GM10248 (cell line): Measurements from ENCODE around the gene FAM117B.

Experiments used
- CTCF ChIA-PET: fragments of 300-600 bp; sonication (Branson Sonifier 250); formaldehyde crosslinking; extraction: SDS; loops from one replicate; lab custom pipeline; 2021; ENCODE audit warnings: antibody characterized with exemption; lab: Yijun Ruan, JAX
- POLR2A ChIA-PET: fragments of 350-650 bp; sonication (Branson Sonifier 250); formaldehyde crosslinking; extraction: SDS; loops from one replicate; lab custom pipeline; 2020; ENCODE audit warnings: antibody characterized with exemption; lab: Yijun Ruan, JAX
- DNase-seq: peaks from one replicate; pipeline ENCODE4 v3.0.0; 2012; ENCODE audit errors: extremely low spot score
- TF ChIP-seq, protein P1 (sequence below): IDR thresholded peaks from 2 replicates; pipeline ENCODE4 v1.5.1; 2012; ENCODE audit warnings: mild to moderate bottlenecking, low read depth; ENCODE audit errors: extremely low read depth, missing control alignments, control extremely low read depth

Gene FAM117B

GRCh38 chr2:202736826-202737225, 102.1 kb downstream of the FAM117B start:
- DNase-seq = no peak
- ChIA-PET CTCF (no interaction called here), POLR2A (no interaction called here)
- TF ChIP-seq, protein P1, sequence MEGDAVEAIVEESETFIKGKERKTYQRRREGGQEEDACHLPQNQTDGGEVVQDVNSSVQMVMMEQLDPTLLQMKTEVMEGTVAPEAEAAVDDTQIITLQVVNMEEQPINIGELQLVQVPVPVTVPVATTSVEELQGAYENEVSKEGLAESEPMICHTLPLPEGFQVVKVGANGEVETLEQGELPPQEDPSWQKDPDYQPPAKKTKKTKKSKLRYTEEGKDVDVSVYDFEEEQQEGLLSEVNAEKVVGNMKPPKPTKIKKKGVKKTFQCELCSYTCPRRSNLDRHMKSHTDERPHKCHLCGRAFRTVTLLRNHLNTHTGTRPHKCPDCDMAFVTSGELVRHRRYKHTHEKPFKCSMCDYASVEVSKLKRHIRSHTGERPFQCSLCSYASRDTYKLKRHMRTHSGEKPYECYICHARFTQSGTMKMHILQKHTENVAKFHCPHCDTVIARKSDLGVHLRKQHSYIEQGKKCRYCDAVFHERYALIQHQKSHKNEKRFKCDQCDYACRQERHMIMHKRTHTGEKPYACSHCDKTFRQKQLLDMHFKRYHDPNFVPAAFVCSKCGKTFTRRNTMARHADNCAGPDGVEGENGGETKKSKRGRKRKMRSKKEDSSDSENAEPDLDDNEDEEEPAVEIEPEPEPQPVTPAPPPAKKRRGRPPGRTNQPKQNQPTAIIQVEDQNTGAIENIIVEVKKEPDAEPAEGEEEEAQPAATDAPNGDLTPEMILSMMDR = no peak

DNA sequence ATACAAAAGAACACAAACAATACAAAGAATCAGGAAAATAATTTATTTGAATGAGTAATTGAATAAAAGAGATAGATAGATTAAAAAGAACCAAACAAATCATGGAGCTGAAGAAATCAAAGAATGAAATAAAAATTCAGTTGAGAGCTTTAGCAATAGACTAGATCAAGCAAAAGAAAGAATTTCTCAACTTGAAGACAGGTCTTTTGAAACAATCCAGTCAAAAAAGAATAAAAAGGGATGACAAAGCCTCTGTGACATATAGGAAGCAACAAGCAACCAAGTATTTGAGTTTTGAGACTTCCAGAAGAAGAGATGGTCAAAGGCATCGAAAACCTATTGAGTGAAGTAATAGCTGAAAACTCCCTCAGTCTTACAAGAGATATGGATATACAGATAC, 108.8 kb downstream of the FAM117B start:
- no peak for DNase-seq
- CTCF ChIA-PET = interaction anchor here (1.1 to 1.8 kb wide), 2 partner anchors 9 to 22 kb away, joined by 3 to 7 read pairs; no protein-coding TSS in a partner anchor
- TF ChIP-seq, protein P1 = no peak
- POLR2A ChIA-PET = no interaction called here

DNA sequence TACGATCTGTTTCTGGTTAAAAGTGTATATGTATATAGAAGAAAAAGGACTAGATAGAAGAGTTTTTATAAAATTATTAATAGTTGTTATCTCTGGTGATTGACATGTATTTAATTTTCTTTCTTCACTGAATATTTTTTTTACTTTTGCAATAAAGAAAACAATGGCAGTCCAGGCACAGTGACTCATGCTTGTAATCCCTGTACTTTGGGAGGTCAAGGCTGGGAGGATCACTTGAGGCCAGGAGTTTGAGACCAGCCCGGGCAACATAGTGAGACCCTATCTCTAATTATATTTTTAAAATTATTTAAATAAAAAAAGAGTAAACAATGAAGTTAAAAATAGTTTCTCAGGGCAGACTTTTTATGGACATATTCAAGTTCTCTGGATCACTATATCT, 114.7 kb downstream of the FAM117B start:
- TF ChIP-seq, protein P1 = no peak
- DNase-seq = no peak
- ChIA-PET POLR2A (no interaction called here), CTCF (interaction anchor here (2.0 kb wide), 1 partner anchor 21 kb away, joined by 4 read pairs; no protein-coding TSS in a partner anchor)

DNA sequence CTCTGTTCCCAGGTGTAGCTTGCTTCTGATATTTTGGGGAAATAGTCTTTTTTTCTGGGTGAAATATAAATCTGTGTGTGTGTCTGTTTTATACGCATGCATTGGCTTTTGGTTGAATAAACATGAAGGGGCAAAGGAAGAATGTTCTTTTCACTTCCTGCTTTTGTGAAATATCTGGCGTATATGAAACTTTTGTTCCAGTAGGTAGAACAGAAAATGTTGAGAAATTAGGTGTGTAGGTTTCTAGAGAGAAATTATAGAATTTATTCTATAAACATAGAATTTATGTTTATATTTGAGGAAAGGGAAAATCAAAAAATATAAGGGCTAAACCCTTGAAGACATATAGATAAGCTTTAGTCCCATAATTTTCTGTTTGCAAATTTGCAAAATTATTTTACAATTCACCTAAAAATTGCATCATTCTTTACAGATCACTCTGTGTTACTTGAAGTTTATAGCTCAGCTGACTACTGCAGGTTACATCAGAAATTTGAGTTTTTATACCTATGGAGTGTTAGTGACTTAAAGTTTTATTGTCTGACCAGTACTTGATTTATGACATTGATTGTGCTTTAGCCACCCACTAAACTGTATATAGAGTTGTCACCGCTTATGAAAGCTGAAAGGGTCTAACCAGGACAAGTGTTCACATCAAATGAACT, 116.1 kb downstream of the FAM117B start:
- POLR2A ChIA-PET = interaction anchor here (0.7 kb wide), 1 partner anchor 444 kb away, joined by 7 read pairs; no protein-coding TSS in a partner anchor
- DNase-seq = no peak
- CTCF ChIA-PET = interaction anchor here (1.5 to 2.0 kb wide), 2 partner anchors 12 to 19 kb away, joined by 3 to 4 read pairs; no protein-coding TSS in a partner anchor
- TF ChIP-seq, protein P1 = no peak

GRCh38 chr2:202752071-202752470, 117.3 kb downstream of the FAM117B start:
- TF ChIP-seq, protein P1 = no peak
- DNase-seq = no peak
- POLR2A ChIA-PET = no interaction called here
- CTCF ChIA-PET = interaction anchor here (1.3 to 1.5 kb wide), 3 partner anchors 13 to 33 kb away, joined by 3 to 4 read pairs (median 3); no protein-coding TSS in a partner anchor

DNA sequence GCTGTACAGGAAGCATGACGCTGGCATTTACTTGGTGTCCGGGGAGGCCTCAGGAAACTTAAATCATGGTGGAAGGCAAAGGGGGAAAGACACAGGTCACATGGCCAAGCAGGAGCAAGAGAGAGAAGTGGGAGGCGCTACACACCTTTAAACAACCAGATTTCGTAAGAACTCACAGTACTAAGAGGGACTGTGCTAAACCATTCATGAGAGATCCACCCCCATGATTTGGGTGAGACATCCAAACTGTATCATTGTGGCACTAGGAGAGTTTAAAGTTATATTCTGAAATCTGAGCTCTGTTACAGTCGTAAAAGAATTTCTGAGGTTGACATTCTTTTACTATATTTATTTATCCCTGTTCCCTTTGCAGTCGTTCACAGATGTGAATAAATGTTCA, 120.2 kb downstream of the FAM117B start:
- no peak for DNase-seq
- TF ChIP-seq, protein P1 = no peak
- ChIA-PET POLR2A (no interaction called here), CTCF (no interaction called here)
